HFFc6 (cell line): ENCODE data around the gene TBC1D32. TPM values are rescaled to one million over a fixed set of nuclear protein-coding genes. Genes with fewer than 3 reads are reported as not detected.
"Not testable (repeated sequence)": the region's sequence is repeated elsewhere in the genome, so short reads cannot be mapped to it uniquely, and the experiment has no call there.

Experiments
- DNase-seq: peaks from one replicate; pipeline ENCODE4 v3.0.0-alpha.2; 2018
- H3K27ac Mint-ChIP-seq: 2 replicates; pipeline ENCODE4 v1.8.0; 2020; ENCODE audit warnings: mild to moderate bottlenecking, mixed read lengths
- H3K27me3 Mint-ChIP-seq: 2 replicates; pipeline ENCODE4 v1.8.0; 2021; ENCODE audit warnings: mild to moderate bottlenecking, moderate library complexity, mixed read lengths; ENCODE audit not compliant: insufficient read depth
- H3K36me3 Mint-ChIP-seq: 2 replicates; pipeline ENCODE4 v1.8.0; 2021; ENCODE audit warnings: low read depth, mixed read lengths
- H3K4me1 Mint-ChIP-seq: 2 replicates; pipeline ENCODE4 v1.8.0; 2020; ENCODE audit warnings: low read depth, mixed read lengths
- H3K4me3 Mint-ChIP-seq: 2 replicates; pipeline ENCODE4 v1.8.0; 2020; ENCODE audit warnings: mild to moderate bottlenecking, moderate library complexity, mixed read lengths
- H3K9me3 Mint-ChIP-seq: 2 replicates; pipeline ENCODE4 v1.8.0; 2020; ENCODE audit warnings: mild to moderate bottlenecking, mixed read lengths
- total RNA-seq, 6 experiments: library from RNA; stranded (reverse); fragmentation: NEBNext Ultra II Directional; extraction: Animal tissue kit (Norgen Biotek cat#: 25700); gene quantifications; 2 replicates in 1 of 6; 3 replicates in 5 of 6; pipeline ENCODE4 v1.2.3, GENCODE V29; 2021
- TF ChIP-seq, protein P1 (sequence below): fragments of 200-600 bp; sonication (generic); IDR thresholded peaks from 2 replicates; pipeline ENCODE4 v1.5.0; 2021; ENCODE audit warnings: antibody characterized with exemption, mild to moderate bottlenecking

Gene TBC1D32
- total RNA-seq, 6 experiments from 2014 or later = 3.9 to 6.1 (median 4.6) TPM

DNA sequence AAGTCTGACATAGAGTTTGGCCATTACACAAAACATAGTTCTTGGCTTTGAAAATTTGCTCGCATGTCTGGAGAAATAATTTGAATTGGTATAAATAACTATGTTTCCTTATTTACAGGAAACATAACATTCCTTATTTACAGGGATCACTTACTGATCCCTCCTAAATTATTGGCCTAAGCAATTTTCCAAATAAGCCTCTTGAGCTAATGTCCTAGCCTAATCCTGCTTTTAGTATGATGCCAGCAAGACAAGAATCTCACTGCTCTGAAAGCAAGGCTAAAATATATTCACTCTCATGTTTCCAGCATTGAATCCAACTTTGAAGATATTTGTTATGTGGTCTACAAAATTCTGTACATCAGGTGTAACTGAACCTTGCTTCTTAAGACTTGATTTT lies 4.1 kb upstream of the TBC1D32 start:
- no peak overlapping the region for H3K4me3 Mint-ChIP-seq
- H3K27ac Mint-ChIP-seq = no peak overlapping the region
- no peaks in the 10 kb centered on the region; the same call in none of the 2 replicates for H3K27me3 Mint-ChIP-seq
- peaks cover 18% of the 10 kb centered on the region for H3K4me1 Mint-ChIP-seq
- H3K9me3 Mint-ChIP-seq = no peaks in the 10 kb centered on the region
- TF ChIP-seq, protein P1, sequence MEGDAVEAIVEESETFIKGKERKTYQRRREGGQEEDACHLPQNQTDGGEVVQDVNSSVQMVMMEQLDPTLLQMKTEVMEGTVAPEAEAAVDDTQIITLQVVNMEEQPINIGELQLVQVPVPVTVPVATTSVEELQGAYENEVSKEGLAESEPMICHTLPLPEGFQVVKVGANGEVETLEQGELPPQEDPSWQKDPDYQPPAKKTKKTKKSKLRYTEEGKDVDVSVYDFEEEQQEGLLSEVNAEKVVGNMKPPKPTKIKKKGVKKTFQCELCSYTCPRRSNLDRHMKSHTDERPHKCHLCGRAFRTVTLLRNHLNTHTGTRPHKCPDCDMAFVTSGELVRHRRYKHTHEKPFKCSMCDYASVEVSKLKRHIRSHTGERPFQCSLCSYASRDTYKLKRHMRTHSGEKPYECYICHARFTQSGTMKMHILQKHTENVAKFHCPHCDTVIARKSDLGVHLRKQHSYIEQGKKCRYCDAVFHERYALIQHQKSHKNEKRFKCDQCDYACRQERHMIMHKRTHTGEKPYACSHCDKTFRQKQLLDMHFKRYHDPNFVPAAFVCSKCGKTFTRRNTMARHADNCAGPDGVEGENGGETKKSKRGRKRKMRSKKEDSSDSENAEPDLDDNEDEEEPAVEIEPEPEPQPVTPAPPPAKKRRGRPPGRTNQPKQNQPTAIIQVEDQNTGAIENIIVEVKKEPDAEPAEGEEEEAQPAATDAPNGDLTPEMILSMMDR = no peak
- no peaks in the 10 kb centered on the region for H3K36me3 Mint-ChIP-seq
- no peak for DNase-seq

DNA sequence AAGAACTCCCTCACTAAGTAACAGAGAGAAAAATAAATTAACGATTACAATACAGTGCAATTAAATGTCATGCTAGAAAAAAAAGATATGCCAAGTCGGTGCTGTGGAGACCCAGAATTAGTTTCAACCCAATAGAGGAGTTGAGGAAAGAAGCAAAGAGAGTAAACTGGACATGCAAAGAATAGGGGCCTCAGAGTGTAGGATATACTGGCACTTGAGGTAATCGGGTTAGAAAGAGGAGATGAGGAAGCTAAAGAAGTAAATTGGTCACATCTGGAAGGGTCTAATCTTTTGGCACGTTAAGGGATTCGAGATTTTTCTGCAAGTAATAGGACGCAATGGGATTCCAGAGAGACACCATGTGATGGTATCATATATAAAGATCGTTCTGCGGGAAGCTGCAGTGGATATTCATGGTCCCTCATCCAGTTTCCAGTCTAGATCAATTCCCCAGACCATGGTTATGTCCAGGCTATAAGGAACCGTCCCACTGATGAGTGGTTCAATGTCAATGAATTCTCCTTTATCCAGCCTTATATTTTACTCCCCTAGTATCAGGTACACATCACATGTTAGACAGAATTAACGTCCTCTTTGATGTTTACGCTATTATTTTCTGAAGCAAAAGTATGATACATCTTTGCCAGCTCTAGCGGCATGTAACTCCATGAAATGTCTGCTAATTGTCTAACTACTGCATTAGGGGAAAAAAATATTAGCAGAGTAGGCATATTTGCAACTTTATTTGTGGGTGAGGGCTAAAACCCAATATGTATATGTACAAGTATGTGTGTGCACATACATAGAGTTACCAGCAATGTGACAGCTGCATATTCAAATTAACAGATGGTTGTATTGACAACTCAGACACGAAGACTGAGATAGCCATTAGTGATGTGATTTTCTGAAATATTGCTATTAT lies 1.1 kb upstream of the TBC1D32 start:
- Mint-ChIP-seq H3K4me3 (peak overlapping the region; percentile 95), H3K4me1 (peaks cover 33% of the 10 kb centered on the region), H3K27ac (peak overlapping the region; percentile 100), H3K9me3 (no peaks in the 10 kb centered on the region), H3K27me3 (no peaks in the 10 kb centered on the region; the same call in 1 of the 2 replicates), H3K36me3 (no peaks in the 10 kb centered on the region)
- TF ChIP-seq, protein P1 = no peak
- DNase-seq = no peak

DNA sequence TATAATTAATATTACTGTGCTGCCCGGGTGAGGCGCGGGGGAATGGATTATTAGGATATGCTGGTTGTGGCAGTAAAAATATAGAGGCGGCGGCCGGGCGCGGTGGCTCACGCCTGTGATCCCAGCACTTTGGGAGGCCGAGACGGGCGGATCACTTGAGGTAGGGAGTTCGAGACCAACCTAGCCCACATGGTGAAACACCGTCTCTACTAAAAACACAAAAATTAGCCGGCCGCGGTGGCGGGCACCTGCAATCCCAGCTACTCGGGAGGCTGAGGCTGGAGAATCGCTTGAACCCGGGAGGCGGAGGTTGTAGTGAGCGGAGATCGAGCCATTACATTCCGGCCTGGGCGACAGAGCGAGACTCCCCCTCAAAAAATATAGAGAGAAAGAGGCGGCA lies 586 bp downstream of the TBC1D32 start:
- Mint-ChIP-seq H3K4me3 (peak overlapping the region; percentile 95), H3K4me1 (peaks cover 33% of the 10 kb centered on the region), H3K27ac (peak overlapping the region; percentile 31; the same call in 1 of the 2 replicates)
- not testable (repeated sequence) for H3K9me3 Mint-ChIP-seq, DNase-seq, H3K36me3 Mint-ChIP-seq, H3K27me3 Mint-ChIP-seq

GRCh38 chr6:121333196-121333595 lies 1.1 kb downstream of the TBC1D32 start:
- Mint-ChIP-seq H3K36me3 (no peaks in the 10 kb centered on the region), H3K4me1 (peaks cover 33% of the 10 kb centered on the region), H3K27me3 (no peaks in the 10 kb centered on the region), H3K27ac (peak overlapping the region; percentile 31), H3K4me3 (peak overlapping the region; percentile 95), H3K9me3 (no peaks in the 10 kb centered on the region)
- no peak for DNase-seq
- TF ChIP-seq, protein P1 = no peak

DNA sequence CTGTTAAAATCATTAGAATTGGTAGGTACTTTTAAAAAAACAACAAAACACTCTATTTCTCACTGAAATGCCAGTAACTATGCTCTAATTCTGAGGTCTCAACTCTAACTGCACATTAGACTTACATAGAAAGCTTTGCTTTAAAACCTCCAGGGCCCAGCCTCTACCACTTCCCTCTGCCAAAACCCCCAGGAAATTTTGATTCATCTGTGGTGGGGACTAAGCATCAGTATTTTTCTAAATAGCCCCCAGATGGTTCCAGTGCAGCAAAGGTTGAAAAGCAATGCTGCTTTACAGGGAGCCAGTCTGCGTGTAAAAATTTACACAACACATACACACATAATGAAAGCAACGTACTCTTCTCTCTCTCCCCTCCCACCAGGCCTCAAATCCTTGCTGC lies 3.8 kb downstream of the TBC1D32 start:
- Mint-ChIP-seq H3K27me3 (no peaks in the 10 kb centered on the region), H3K27ac (no peak overlapping the region; the same call in 1 of the 2 replicates), H3K4me1 (peaks cover 31% of the 10 kb centered on the region), H3K9me3 (no peaks in the 10 kb centered on the region), H3K36me3 (no peaks in the 10 kb centered on the region), H3K4me3 (no peak overlapping the region)
- no peak for DNase-seq
- TF ChIP-seq, protein P1 = no peak

GRCh38 chr6:121321282-121321681 lies 13.0 kb downstream of the TBC1D32 start:
- TF ChIP-seq, protein P1 = no peak
- H3K4me3 Mint-ChIP-seq = no peak overlapping the region
- H3K36me3 Mint-ChIP-seq = no peaks in the 10 kb centered on the region
- H3K27ac Mint-ChIP-seq = no peak overlapping the region
- H3K4me1 Mint-ChIP-seq = no peaks in the 10 kb centered on the region
- no peaks in the 10 kb centered on the region for H3K9me3 Mint-ChIP-seq
- no peaks in the 10 kb centered on the region for H3K27me3 Mint-ChIP-seq
- no peak for DNase-seq
